ENCODE results near the gene OGFOD1. TPM values are rescaled to one million over a fixed set of nuclear protein-coding genes. Genes with fewer than 3 reads are reported as not detected.
A peak's percentile ranks its signal among the peaks of the same experiment; 100 is the strongest.
"Not testable (repeated sequence)": the region's sequence is repeated elsewhere in the genome, so short reads cannot be mapped to it uniquely, and the experiment has no call there.

The OGFOD1 gene
- total RNA-seq, 2 experiments from 2014 or later: 63.0 to 66.4 TPM

GRCh38 chr16:56488035-56488434 lies 36.7 kb downstream of the OGFOD1 start:
- Mint-ChIP-seq H3K36me3 (peaks cover 18% of the 10 kb centered on the region), H3K27me3 (no peaks in the 10 kb centered on the region), H3K4me1 (ENCODE audit: low read depth) (no peaks in the 10 kb centered on the region), H3K9me3 (no peaks in the 10 kb centered on the region), H3K27ac (no peak overlapping the region), H3K4me3 (no peak overlapping the region)
- no peak for DNase-seq
- intact Hi-C loops (cut with micrococcal nuclease): no loop called here
- POLR2A ChIA-PET: no interaction called here
- CTCF ChIA-PET: no interaction called here

GRCh38 chr16:56488868-56489267 lies 37.5 kb downstream of the OGFOD1 start:
- H3K9me3 Mint-ChIP-seq; intact Hi-C loops (cut with micrococcal nuclease); H3K4me3 Mint-ChIP-seq; H3K27ac Mint-ChIP-seq; DNase-seq; H3K4me1 Mint-ChIP-seq (ENCODE audit: low read depth); H3K27me3 Mint-ChIP-seq: not testable (repeated sequence)
- ChIA-PET POLR2A (interaction anchor here (0.7 kb wide), 1 partner anchor 11 kb away, joined by 5 read pairs; no protein-coding TSS in a partner anchor), CTCF (interaction anchor here (0.7 kb wide), 1 partner anchor 28 kb away, joined by 3 read pairs; no protein-coding TSS in a partner anchor)
- peaks cover 13% of the 10 kb centered on the region for H3K36me3 Mint-ChIP-seq

- POLR2A ChIA-PET: no interaction called here
- Mint-ChIP-seq H3K27ac (no peak overlapping the region), H3K36me3 (peaks cover 9% of the 10 kb centered on the region), H3K4me3 (no peak overlapping the region), H3K27me3 (no peaks in the 10 kb centered on the region), H3K9me3 (no peaks in the 10 kb centered on the region), H3K4me1 (ENCODE audit: low read depth) (no peaks in the 10 kb centered on the region)
- DNase-seq: no peak
- CTCF ChIA-PET: no interaction called here
- intact Hi-C loops (cut with micrococcal nuclease): no loop called here
These were observed 40.4 kb downstream of the OGFOD1 start for GRCh38 chr16:56491657-56492261.

GRCh38 chr16:56493126-56493525 lies 41.8 kb downstream of the OGFOD1 start:
- intact Hi-C loops (cut with micrococcal nuclease): no loop called here
- Mint-ChIP-seq H3K9me3 (no peaks in the 10 kb centered on the region), H3K4me1 (ENCODE audit: low read depth) (no peaks in the 10 kb centered on the region), H3K27ac (no peak overlapping the region), H3K27me3 (no peaks in the 10 kb centered on the region), H3K36me3 (peaks cover 15% of the 10 kb centered on the region), H3K4me3 (no peak overlapping the region)
- no peak for DNase-seq
- ChIA-PET CTCF (no interaction called here), POLR2A (no interaction called here)

- no peaks in the 10 kb centered on the region for H3K9me3 Mint-ChIP-seq
- H3K27ac Mint-ChIP-seq: no peak overlapping the region
- POLR2A ChIA-PET: interaction anchor here (0.6 kb wide), 1 partner anchor 8 kb away, joined by 3 read pairs; no protein-coding TSS in a partner anchor
- CTCF ChIA-PET: no interaction called here
- intact Hi-C loops (cut with micrococcal nuclease): no loop called here
- H3K27me3 Mint-ChIP-seq: no peaks in the 10 kb centered on the region
- no peak for DNase-seq
- H3K4me3 Mint-ChIP-seq: no peak overlapping the region
- no peaks in the 10 kb centered on the region for H3K4me1 Mint-ChIP-seq (ENCODE audit: low read depth)
- H3K36me3 Mint-ChIP-seq: peaks cover 20% of the 10 kb centered on the region
These were observed 42.5 kb downstream of the OGFOD1 start for GRCh38 chr16:56493815-56494214.

- ChIA-PET CTCF (interaction anchor here (0.8 kb wide), 1 partner anchor 72 kb away, joined by 3 read pairs; no protein-coding TSS in a partner anchor), POLR2A (no interaction called here)
- H3K27ac Mint-ChIP-seq: no peak overlapping the region
- no peaks in the 10 kb centered on the region for H3K9me3 Mint-ChIP-seq
- H3K27me3 Mint-ChIP-seq: no peaks in the 10 kb centered on the region
- intact Hi-C loops (cut with micrococcal nuclease): no loop called here
- H3K36me3 Mint-ChIP-seq: peaks cover 25% of the 10 kb centered on the region
- H3K4me3 Mint-ChIP-seq: no peak overlapping the region
- no peaks in the 10 kb centered on the region for H3K4me1 Mint-ChIP-seq (ENCODE audit: low read depth)
- DNase-seq: no peak
These were observed 53.8 kb downstream of the OGFOD1 start for GRCh38 chr16:56505181-56505580.

- intact Hi-C loops (cut with micrococcal nuclease): no loop called here
- Mint-ChIP-seq H3K36me3 (peaks cover 25% of the 10 kb centered on the region), H3K27me3 (no peaks in the 10 kb centered on the region), H3K4me1 (ENCODE audit: low read depth) (no peaks in the 10 kb centered on the region), H3K9me3 (no peaks in the 10 kb centered on the region), H3K27ac (no peak overlapping the region), H3K4me3 (no peak overlapping the region)
- POLR2A ChIA-PET: no interaction called here
- CTCF ChIA-PET: interaction anchor here (0.7 to 1.3 kb wide), 2 partner anchors 11 to 195 kb away, joined by 3 to 4 read pairs; no protein-coding TSS in a partner anchor
- no peak for DNase-seq
These were observed 55.6 kb downstream of the OGFOD1 start for GRCh38 chr16:56506941-56507340.

GRCh38 chr16:56510544-56510943 lies 59.2 kb downstream of the OGFOD1 start:
- DNase-seq: no peak
- peaks cover 15% of the 10 kb centered on the region for H3K4me1 Mint-ChIP-seq (ENCODE audit: low read depth)
- peaks cover 19% of the 10 kb centered on the region for H3K36me3 Mint-ChIP-seq
- ChIA-PET POLR2A (no interaction called here), CTCF (no interaction called here)
- H3K27me3 Mint-ChIP-seq: no peaks in the 10 kb centered on the region
- intact Hi-C loops (cut with micrococcal nuclease): no loop called here
- H3K9me3 Mint-ChIP-seq: no peaks in the 10 kb centered on the region
- H3K27ac Mint-ChIP-seq: no peak overlapping the region
- no peak overlapping the region for H3K4me3 Mint-ChIP-seq

GRCh38 chr16:56512025-56512424 lies 60.7 kb downstream of the OGFOD1 start:
- H3K27me3 Mint-ChIP-seq: no peaks in the 10 kb centered on the region
- H3K9me3 Mint-ChIP-seq: no peaks in the 10 kb centered on the region
- intact Hi-C loops (cut with micrococcal nuclease): no loop called here
- DNase-seq: no peak
- CTCF ChIA-PET: interaction anchor here (1.0 kb wide), 1 partner anchor 190 kb away, joined by 3 read pairs; no protein-coding TSS in a partner anchor
- H3K27ac Mint-ChIP-seq: no peak overlapping the region
- peaks cover 16% of the 10 kb centered on the region for H3K36me3 Mint-ChIP-seq
- H3K4me1 Mint-ChIP-seq (ENCODE audit: low read depth): peaks cover 23% of the 10 kb centered on the region
- POLR2A ChIA-PET: no interaction called here
- no peak overlapping the region for H3K4me3 Mint-ChIP-seq

GRCh38 chr16:56513091-56513490 lies 61.7 kb downstream of the OGFOD1 start:
- H3K4me3 Mint-ChIP-seq: no peak overlapping the region
- ChIA-PET POLR2A (interaction anchor here (0.6 kb wide), 1 partner anchor 93 kb away, joined by 3 read pairs; no protein-coding TSS in a partner anchor), CTCF (interaction anchor here (1.0 to 2.2 kb wide), 8 partner anchors 11 to 189 kb away, joined by 3 to 34 read pairs (median 4); no protein-coding TSS in a partner anchor)
- no peaks in the 10 kb centered on the region for H3K9me3 Mint-ChIP-seq
- H3K27me3 Mint-ChIP-seq: no peaks in the 10 kb centered on the region
- peaks cover 11% of the 10 kb centered on the region for H3K36me3 Mint-ChIP-seq
- H3K4me1 Mint-ChIP-seq (ENCODE audit: low read depth): peaks cover 32% of the 10 kb centered on the region
- DNase-seq: no peak
- H3K27ac Mint-ChIP-seq: no peak overlapping the region
- intact Hi-C loops (cut with micrococcal nuclease): no loop called here

GRCh38 chr16:56513972-56514371 lies 62.6 kb downstream of the OGFOD1 start:
- DNase-seq: peak; percentile 57
- POLR2A ChIA-PET: no interaction called here
- CTCF ChIA-PET: interaction anchor here (1.1 to 2.2 kb wide), 12 partner anchors 10 to 188 kb away, joined by 3 to 34 read pairs (median 4); no protein-coding TSS in a partner anchor
- Mint-ChIP-seq H3K36me3 (peaks cover 6% of the 10 kb centered on the region), H3K9me3 (no peaks in the 10 kb centered on the region), H3K4me3 (no peak overlapping the region), H3K4me1 (ENCODE audit: low read depth) (peaks cover 36% of the 10 kb centered on the region), H3K27me3 (no peaks in the 10 kb centered on the region), H3K27ac (no peak overlapping the region)
- intact Hi-C loops (cut with micrococcal nuclease): loop anchor here (1.0 kb wide), 1 partner anchor 188 kb away; no protein-coding TSS in a partner anchor

GRCh38 chr16:56514845-56515244 lies 63.5 kb downstream of the OGFOD1 start:
- H3K36me3 Mint-ChIP-seq: peaks cover 4% of the 10 kb centered on the region
- H3K27ac Mint-ChIP-seq: no peak overlapping the region
- no peak for DNase-seq
- ChIA-PET POLR2A (no interaction called here), CTCF (interaction anchor here (0.6 to 2.2 kb wide), 8 partner anchors 23 to 187 kb away, joined by 3 to 34 read pairs (median 5); no protein-coding TSS in a partner anchor)
- peaks cover 38% of the 10 kb centered on the region for H3K4me1 Mint-ChIP-seq (ENCODE audit: low read depth)
- no peaks in the 10 kb centered on the region for H3K27me3 Mint-ChIP-seq
- H3K4me3 Mint-ChIP-seq: no peak overlapping the region
- no peaks in the 10 kb centered on the region for H3K9me3 Mint-ChIP-seq
- intact Hi-C loops (cut with micrococcal nuclease): loop anchor here (1.0 kb wide), 1 partner anchor 187 kb away; no protein-coding TSS in a partner anchor

GRCh38 chr16:56515665-56516064 lies 64.3 kb downstream of the OGFOD1 start:
- intact Hi-C loops (cut with micrococcal nuclease): no loop called here
- ChIA-PET POLR2A (no interaction called here), CTCF (interaction anchor here (0.9 to 3.3 kb wide), 3 partner anchors 85 to 186 kb away, joined by 3 to 20 read pairs (median 3); no protein-coding TSS in a partner anchor)
- no peak overlapping the region for H3K4me3 Mint-ChIP-seq
- H3K4me1 Mint-ChIP-seq (ENCODE audit: low read depth): peaks cover 45% of the 10 kb centered on the region
- no peaks in the 10 kb centered on the region for H3K27me3 Mint-ChIP-seq
- no peak overlapping the region for H3K27ac Mint-ChIP-seq
- no peak for DNase-seq
- no peaks in the 10 kb centered on the region for H3K9me3 Mint-ChIP-seq
- peaks cover 3% of the 10 kb centered on the region for H3K36me3 Mint-ChIP-seq

All from activated CD4-positive, alpha-beta memory T cell treated with anti-CD3 and anti-CD28 coated beads for 36 hours (primary cell).